GM12874 (cell line): Measurements from ENCODE around the gene KRT77.

Experiments used
- CTCF ChIP-seq: IDR thresholded peaks from 2 replicates; pipeline ENCODE4 v1.5.1; 2011; ENCODE audit warnings: low read depth, mild to moderate bottlenecking, control low read depth, low read length, moderate library complexity; ENCODE audit not compliant: insufficient read depth

KRT77 gene

GRCh38 chr12:52721838-52722470 lies 18.6 kb upstream of the KRT77 start:
- no peak for TF ChIP-seq CTCF

DNA sequence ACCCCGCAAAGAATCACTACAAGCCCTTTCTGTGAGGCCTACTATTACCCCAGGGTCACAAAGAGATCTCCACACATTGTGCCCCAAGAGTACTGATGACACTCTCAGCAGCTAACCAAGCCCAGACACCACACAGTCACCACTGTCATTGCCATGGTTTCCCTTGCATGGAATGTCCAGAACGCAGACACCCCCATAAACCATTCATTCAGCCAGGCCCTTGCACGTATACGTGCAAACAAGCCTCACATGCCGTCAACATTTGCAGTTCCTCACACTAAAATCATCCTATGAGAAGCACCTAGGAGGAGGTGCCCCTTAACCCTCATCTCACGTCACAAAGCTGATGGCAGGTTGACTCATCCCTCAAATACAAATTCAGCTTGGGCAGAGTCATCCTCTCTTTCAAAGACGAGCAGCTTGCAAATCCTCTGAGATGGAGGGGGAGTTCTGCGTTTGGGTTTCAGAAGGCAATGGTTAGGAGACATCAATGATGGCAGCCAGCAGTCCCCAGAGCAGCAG lies 17.1 kb upstream of the KRT77 start:
- TF ChIP-seq CTCF = no peak

GRCh38 chr12:52716061-52716460 lies 12.7 kb upstream of the KRT77 start:
- no peak for TF ChIP-seq CTCF

- TF ChIP-seq CTCF = 0 out of 2 replicates have a peak, but pooled peaks have one; percentile 4
These were observed 12.1 kb upstream of the KRT77 start for GRCh38 chr12:52715416-52715815.

DNA sequence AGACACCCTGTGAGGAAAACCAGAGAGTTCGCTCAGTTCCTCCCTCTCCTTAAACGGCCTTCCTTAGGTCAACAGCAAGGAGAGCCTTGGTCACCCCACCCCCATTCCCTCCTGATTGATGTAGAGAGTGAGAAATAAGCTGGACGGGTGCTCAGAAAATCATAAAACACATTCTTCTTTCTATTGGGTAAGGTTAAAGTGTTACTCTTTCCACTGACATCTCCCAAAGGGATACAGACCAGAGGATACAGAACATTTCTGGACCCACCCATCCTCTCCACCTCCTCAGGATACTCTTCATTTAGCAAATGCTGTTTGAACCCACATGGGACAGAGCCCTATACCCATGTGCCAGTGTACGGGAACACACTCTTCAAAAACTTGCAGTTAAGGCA lies 11.6 kb upstream of the KRT77 start:
- TF ChIP-seq CTCF = no peak

GRCh38 chr12:52713960-52714886 lies 10.9 kb upstream of the KRT77 start:
- TF ChIP-seq CTCF = no peak

DNA sequence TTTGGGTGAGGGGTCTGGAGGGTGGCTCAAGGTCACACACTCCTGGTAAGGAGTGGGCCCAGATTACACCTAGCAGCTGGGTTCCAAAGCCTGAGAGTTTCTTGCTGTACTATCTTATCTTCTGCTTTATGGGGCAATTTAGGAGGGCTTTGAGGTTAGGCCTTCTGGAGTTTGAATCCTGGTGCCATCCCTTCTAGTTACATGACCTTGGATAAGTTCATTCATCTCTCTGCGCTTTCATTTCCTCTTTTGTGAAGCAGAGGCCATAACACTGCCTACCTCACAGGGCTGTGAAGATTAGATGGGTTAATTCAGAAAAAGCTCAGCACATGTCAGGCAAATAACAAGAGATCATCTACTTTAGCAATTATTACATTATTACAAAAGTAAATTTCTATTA lies 7.4 kb upstream of the KRT77 start:
- TF ChIP-seq CTCF = no peak
